ENCODE results near the gene MARK4.

Gene MARK4

GRCh38 chr19:45271735-45272108 is 20.7 kb downstream of the MARK4 start:
- DNase-seq (ENCODE audit: low read depth): no peak

GRCh38 chr19:45273521-45273855 is 22.4 kb downstream of the MARK4 start:
- DNase-seq (ENCODE audit: low read depth): no peak

GRCh38 chr19:45275370-45275971 is 24.4 kb downstream of the MARK4 start:
- no peak for DNase-seq (ENCODE audit: low read depth)

- no peak for DNase-seq (ENCODE audit: low read depth)
These were observed 25.2 kb downstream of the MARK4 start for GRCh38 chr19:45276284-45276687.

- DNase-seq (ENCODE audit: low read depth): no peak
These were observed 27.0 kb downstream of the MARK4 start for GRCh38 chr19:45278087-45278486.

GRCh38 chr19:45279587-45280192 is 28.6 kb downstream of the MARK4 start:
- DNase-seq (ENCODE audit: low read depth): no peak

GRCh38 chr19:45280471-45280961 is 29.4 kb downstream of the MARK4 start:
- no peak for DNase-seq (ENCODE audit: low read depth)

GRCh38 chr19:45283443-45284033 is 32.5 kb downstream of the MARK4 start:
- no peak for DNase-seq (ENCODE audit: low read depth)

GRCh38 chr19:45290381-45290931 is 39.4 kb downstream of the MARK4 start:
- DNase-seq (ENCODE audit: low read depth): no peak

- DNase-seq (ENCODE audit: low read depth): no peak
These were observed 40.8 kb downstream of the MARK4 start for GRCh38 chr19:45291834-45292233.

GRCh38 chr19:45293682-45294081 is 42.6 kb downstream of the MARK4 start:
- DNase-seq (ENCODE audit: low read depth): no peak

- DNase-seq (ENCODE audit: low read depth): no peak
These were observed 43.4 kb downstream of the MARK4 start for GRCh38 chr19:45294291-45295029.

GRCh38 chr19:45295873-45296272 is 44.8 kb downstream of the MARK4 start:
- DNase-seq (ENCODE audit: low read depth): no peak

- no peak for DNase-seq (ENCODE audit: low read depth)
These were observed 45.3 kb downstream of the MARK4 start for GRCh38 chr19:45296355-45296754.

- no peak for DNase-seq (ENCODE audit: low read depth)
These were observed 46.6 kb downstream of the MARK4 start for GRCh38 chr19:45297674-45298073.

- DNase-seq (ENCODE audit: low read depth): no peak
These were observed 47.2 kb downstream of the MARK4 start for GRCh38 chr19:45298264-45298663.

- DNase-seq (ENCODE audit: low read depth): no peak
These were observed 48.6 kb downstream of the MARK4 start for GRCh38 chr19:45299719-45300118.

- no peak for DNase-seq (ENCODE audit: low read depth)
These were observed 51.3 kb downstream of the MARK4 start for GRCh38 chr19:45302416-45302815.

GRCh38 chr19:45303269-45304060 is 52.4 kb downstream of the MARK4 start:
- no peak for DNase-seq (ENCODE audit: low read depth)

GRCh38 chr19:45304141-45304926 is 53.3 kb downstream of the MARK4 start:
- no peak for DNase-seq (ENCODE audit: low read depth)

- DNase-seq (ENCODE audit: low read depth): no peak
These were observed 53.9 kb downstream of the MARK4 start for GRCh38 chr19:45305007-45305406.
